Endothelial cell of umbilical vein (primary cell): Measurements from ENCODE around the gene TTC13. TPM values are rescaled to one million over a fixed set of nuclear protein-coding genes. Genes with fewer than 3 reads are reported as not detected.

Source experiments
- BruUV-seq: library from RNA; stranded (reverse); fragments of 400-500 nt; replicated peaks from 2 replicates; lab custom pipeline; 2021; lab: Mats Ljungman, UMichigan
- CTCF ChIA-PET: fragments of 300-600, 350-600 bp; sonication (Branson Sonifier 250); formaldehyde crosslinking; loops from one replicate; lab custom pipeline; 2021; ENCODE audit warnings: antibody characterized with exemption, inconsistent platforms; lab: Charles Lee
- POLR2A ChIA-PET: fragments of 300-600, 350-600 bp; sonication (Branson Sonifier 250); formaldehyde crosslinking; loops from one replicate; lab custom pipeline; 2021; ENCODE audit warnings: antibody characterized with exemption, inconsistent platforms; lab: Charles Lee
- DNase-seq: peaks from one replicate; pipeline ENCODE4 v3.0.0-alpha.2; 2011; ENCODE audit warnings: low read depth, low spot score
- FAIRE-seq: peaks from 2 replicates; lab custom pipeline; 2011; peaks lifted over from hg19 to GRCh38; lab: Jason Lieb, UNC
- H2AFZ ChIP-seq: 2 replicates; pipeline ENCODE4 v1.6.0; 2012; ENCODE audit warnings: low read depth, low read length, control low read depth, inconsistent platforms
- H3K27ac ChIP-seq: 2 replicates; pipeline ENCODE4 v1.5.1; 2011; ENCODE audit warnings: low read depth, mild to moderate bottlenecking, control low read depth, low read length, moderate library complexity; ENCODE audit not compliant: insufficient read depth
- H3K27me3 ChIP-seq, 2 experiments: 2 replicates each; pipeline versions ENCODE4 v1.6.0 to v1.6.1; 2011; ENCODE audit warnings: low read length in 2 of 2, mixed read lengths in 1 of 2; ENCODE audit not compliant: control insufficient read depth in 2 of 2, insufficient read depth in 2 of 2
- H3K36me3 ChIP-seq, 2 experiments: 2 replicates in 1 of 2; 3 replicates in 1 of 2; pipeline ENCODE4 v1.5.1; 2011; ENCODE audit warnings: low read length in 2 of 2, mild to moderate bottlenecking in 1 of 2, moderate library complexity in 1 of 2; ENCODE audit not compliant: control insufficient read depth in 2 of 2, insufficient read depth in 2 of 2; ENCODE audit errors: extremely low read depth in 1 of 2
- H3K4me1 ChIP-seq: 3 replicates; pipeline ENCODE4 v1.5.1; 2011; ENCODE audit warnings: mild to moderate bottlenecking, low read length; ENCODE audit not compliant: control insufficient read depth, insufficient read depth; ENCODE audit errors: extremely low read depth
- H3K4me2 ChIP-seq: 2 replicates; pipeline ENCODE4 v1.6.1; 2011; ENCODE audit warnings: low read length, control low read depth, mixed read lengths; ENCODE audit not compliant: insufficient read depth
- H3K4me3 ChIP-seq, 3 experiments: fragments of 200-600 bp in 1 of 3; sonication (generic), shearing (Covaris generic) in 1 of 3; replicated peaks in 1 of 3; 2 replicates each; pipeline ENCODE4 v1.5.1; 2011 to 2016; ENCODE audit warnings: control low read depth in 3 of 3, low read length in 3 of 3, mild to moderate bottlenecking in 2 of 3, inconsistent platforms in 1 of 3, low read depth in 1 of 3, moderate library complexity in 1 of 3; ENCODE audit not compliant: insufficient read depth in 1 of 3
- H3K79me2 ChIP-seq: 2 replicates; pipeline ENCODE4 v1.6.0; 2012; ENCODE audit warnings: low read length, inconsistent platforms; ENCODE audit not compliant: control insufficient read depth, insufficient read depth
- H3K9ac ChIP-seq: replicated peaks from 2 replicates; pipeline ENCODE3; 2011; ENCODE audit warnings: low read length, control low read depth; ENCODE audit not compliant: insufficient read depth; ENCODE audit errors: extremely low read depth
- H3K9me1 ChIP-seq: replicated peaks from 3 replicates; pipeline ENCODE4 v1.6.0; 2011; ENCODE audit warnings: mild to moderate bottlenecking, low read length; ENCODE audit not compliant: control insufficient read depth, insufficient read depth; ENCODE audit errors: extremely low read depth
- H3K9me3 ChIP-seq: replicated peaks from 2 replicates; pipeline ENCODE4 v1.5.1; 2012; ENCODE audit warnings: low read length, inconsistent platforms; ENCODE audit not compliant: control insufficient read depth, insufficient read depth
- H4K20me1 ChIP-seq: replicated peaks from 2 replicates; pipeline ENCODE3; 2011; ENCODE audit warnings: mild to moderate bottlenecking, low read length; ENCODE audit not compliant: control insufficient read depth, insufficient read depth; ENCODE audit errors: extremely low read depth
- EZH2 ChIP-seq: IDR thresholded peaks from 2 replicates; pipeline ENCODE4 v1.6.1; 2012; ENCODE audit warnings: borderline replicate concordance, low read depth, mild to moderate bottlenecking, moderate library complexity, low read length, inconsistent platforms; ENCODE audit not compliant: severe bottlenecking
- FOS ChIP-seq: IDR thresholded peaks from 2 replicates; pipeline ENCODE4 v1.6.1; 2011; ENCODE audit warnings: mild to moderate bottlenecking, low read length, moderate library complexity, borderline replicate concordance; ENCODE audit not compliant: insufficient read depth
- GATA2 ChIP-seq: IDR thresholded peaks from 2 replicates; pipeline ENCODE4 v1.7.0; 2011; ENCODE audit warnings: low read depth, mild to moderate bottlenecking, moderate library complexity, mixed read lengths, low read length; ENCODE audit not compliant: insufficient read length, insufficient read depth
- MAX ChIP-seq: IDR thresholded peaks from 2 replicates; pipeline ENCODE4 v1.6.1; 2011; ENCODE audit not compliant: insufficient read depth, insufficient read length
- POLR2A ChIP-seq: IDR thresholded peaks from 2 replicates; pipeline ENCODE4 v1.6.1; 2012; ENCODE audit warnings: low read depth, mild to moderate bottlenecking, control low read depth, low read length
- POLR2AphosphoS5 ChIP-seq: IDR thresholded peaks from 2 replicates; pipeline ENCODE4 v1.6.1; 2012; ENCODE audit warnings: low read depth, mild to moderate bottlenecking, control low read depth, low read length, moderate library complexity; ENCODE audit not compliant: insufficient read depth
- dilution Hi-C: fragments of 300-500 bp; cut with MboI; formaldehyde crosslinking; loops from one replicate; pipeline ENCODE4 v1.15.0; 2019; ENCODE audit warnings: low sequenced_read_pairs; ENCODE audit not compliant: extremely low pct_ligation_motif_present
- intact Hi-C: fragments of 100-400 bp; cut with micrococcal nuclease; formaldehyde crosslinking; loops from one replicate; pipeline ENCODE4 v1.10.0; 2022
- polyA plus RNA-seq, 4 experiments: library from polyadenylated mRNA; depleted of rRNA in 3 of 4; stranded (reverse) in 3 of 4; unstranded in 1 of 4; fragments of >200 nt; gene quantifications; 2 replicates each; pipeline versions ENCODE4 v1.2.1 to v1.2.3, GENCODE V29; 2011 to 2012; ENCODE audit warnings: missing spikeins in 1 of 4
- total RNA-seq: library from RNA; stranded (reverse); gene quantifications from 2 replicates; pipeline ENCODE4 v1.2.3, GENCODE V29; 2021
- TF ChIP-seq, protein P1 (sequence below), 2 donors: IDR thresholded peaks; 1 replicate in 1 of 2; 2 replicates in 1 of 2; pipeline ENCODE4 v1.5.1; 2011; ENCODE audit warnings: low read length in 2 of 2, mild to moderate bottlenecking in 2 of 2, moderate library complexity in 2 of 2, control low read depth in 1 of 2, inconsistent platforms in 1 of 2, low read depth in 1 of 2; ENCODE audit not compliant: insufficient read depth in 1 of 2; ENCODE audit errors: extremely low read depth in 1 of 2

Gene TTC13
- total and polyA plus RNA-seq, 2 donors (not counting 3 experiments of a cell fraction or from before 2014, with no cell fraction given), result 8.8 to 23.9 TPM

- Histone ChIP-seq H3K9ac (no peak overlapping the region), H3K27ac (no peak overlapping the region), H3K9me3 (no peaks in the 10 kb centered on the region), H3K79me2 (peaks cover 2% of the 10 kb centered on the region), H3K4me3 (no peak overlapping the region), H3K27me3 (no peaks in the 10 kb centered on the region), H3K4me2 (no peak overlapping the region), H2AFZ (no peak overlapping the region), H3K36me3 (no peaks in the 10 kb centered on the region), H3K4me1 (no peaks in the 10 kb centered on the region), H4K20me1 (no peaks in the 10 kb centered on the region), H3K9me1 (no peaks in the 10 kb centered on the region)
- no peak for FAIRE-seq
- BruUV-seq, result no TSS peak
- ChIA-PET POLR2A (no interaction called here), CTCF (no interaction called here)
- dilution Hi-C loops, result no loop called here
- intact Hi-C loops, result no loop called here
- no peak for DNase-seq
- TF ChIP-seq, protein P1, sequence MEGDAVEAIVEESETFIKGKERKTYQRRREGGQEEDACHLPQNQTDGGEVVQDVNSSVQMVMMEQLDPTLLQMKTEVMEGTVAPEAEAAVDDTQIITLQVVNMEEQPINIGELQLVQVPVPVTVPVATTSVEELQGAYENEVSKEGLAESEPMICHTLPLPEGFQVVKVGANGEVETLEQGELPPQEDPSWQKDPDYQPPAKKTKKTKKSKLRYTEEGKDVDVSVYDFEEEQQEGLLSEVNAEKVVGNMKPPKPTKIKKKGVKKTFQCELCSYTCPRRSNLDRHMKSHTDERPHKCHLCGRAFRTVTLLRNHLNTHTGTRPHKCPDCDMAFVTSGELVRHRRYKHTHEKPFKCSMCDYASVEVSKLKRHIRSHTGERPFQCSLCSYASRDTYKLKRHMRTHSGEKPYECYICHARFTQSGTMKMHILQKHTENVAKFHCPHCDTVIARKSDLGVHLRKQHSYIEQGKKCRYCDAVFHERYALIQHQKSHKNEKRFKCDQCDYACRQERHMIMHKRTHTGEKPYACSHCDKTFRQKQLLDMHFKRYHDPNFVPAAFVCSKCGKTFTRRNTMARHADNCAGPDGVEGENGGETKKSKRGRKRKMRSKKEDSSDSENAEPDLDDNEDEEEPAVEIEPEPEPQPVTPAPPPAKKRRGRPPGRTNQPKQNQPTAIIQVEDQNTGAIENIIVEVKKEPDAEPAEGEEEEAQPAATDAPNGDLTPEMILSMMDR (IDR thresholded peaks at IDR 0.05; ENCODE audit: extremely low read depth in 1 of 2, insufficient read depth in 1 of 2, low read depth in 1 of 2, low read length in 2 of 2), result no peak
- TF ChIP-seq GATA2 (no peak), FOS (no peak), POLR2A (no peak), POLR2AphosphoS5 (no peak), MAX (no peak)
Measured at GRCh38 chr1:230965535-230965934, 13.1 kb downstream of the TTC13 start.

- FAIRE-seq (no peak), DNase-seq (no peak)
- Histone ChIP-seq H3K4me2 (no peak overlapping the region), H3K9me1 (no peaks in the 10 kb centered on the region), H3K9ac (no peak overlapping the region), H2AFZ (no peak overlapping the region), H3K4me1 (no peaks in the 10 kb centered on the region), H4K20me1 (no peaks in the 10 kb centered on the region), H3K79me2 (peaks cover 2% of the 10 kb centered on the region), H3K9me3 (no peaks in the 10 kb centered on the region), H3K27ac (no peak overlapping the region), H3K36me3 (no peaks in the 10 kb centered on the region), H3K4me3 (no peak overlapping the region), H3K27me3 (no peaks in the 10 kb centered on the region)
- TF ChIP-seq POLR2AphosphoS5 (no peak), EZH2 (no peak), MAX (no peak), GATA2 (no peak)
- POLR2A ChIA-PET, result no interaction called here
- dilution Hi-C loops, result no loop called here
- CTCF ChIA-PET, result no interaction called here
- intact Hi-C loops, result no loop called here
- no TSS peak for BruUV-seq
Measured at GRCh38 chr1:230964896-230965295, 13.8 kb downstream of the TTC13 start.
